Suprapubic skin (tissue), 4 donors: ENCODE results near the gene KIF6.

Experiments used
- EP300 ChIP-seq: sonication (generic); formaldehyde crosslinking; IDR thresholded peaks from one replicate; pipeline ENCODE4 v1.6.1; 2017; ENCODE audit warnings: antibody characterized with exemption
- POLR2A ChIP-seq, 2 donors: fragments of 450-650 bp; IDR thresholded peaks; one replicate each; pipeline ENCODE4 v1.6.1; 2017; ENCODE audit warnings: antibody characterized with exemption in 2 of 2, mild to moderate bottlenecking in 2 of 2, moderate library complexity in 2 of 2
- POLR2AphosphoS5 ChIP-seq, 3 donors: sonication (generic); formaldehyde crosslinking; IDR thresholded peaks; one replicate each; pipeline ENCODE4 v1.6.1; 2017; ENCODE audit warnings: antibody characterized with exemption in 3 of 3
- TF ChIP-seq, protein P1 (sequence below), 2 donors: fragments of 200-600 bp in 1 of 2; fragments of 450-650 bp in 1 of 2; sonication (generic) in 1 of 2; IDR thresholded peaks; one replicate each; pipeline ENCODE4 v1.5.1; 2016 to 2019; ENCODE audit warnings: antibody characterized with exemption in 2 of 2, mild to moderate bottlenecking in 1 of 2, moderate library complexity in 1 of 2

GRCh38 chr6:39464067-39464466 is 261.1 kb downstream of the KIF6 start:
- TF ChIP-seq, protein P1, sequence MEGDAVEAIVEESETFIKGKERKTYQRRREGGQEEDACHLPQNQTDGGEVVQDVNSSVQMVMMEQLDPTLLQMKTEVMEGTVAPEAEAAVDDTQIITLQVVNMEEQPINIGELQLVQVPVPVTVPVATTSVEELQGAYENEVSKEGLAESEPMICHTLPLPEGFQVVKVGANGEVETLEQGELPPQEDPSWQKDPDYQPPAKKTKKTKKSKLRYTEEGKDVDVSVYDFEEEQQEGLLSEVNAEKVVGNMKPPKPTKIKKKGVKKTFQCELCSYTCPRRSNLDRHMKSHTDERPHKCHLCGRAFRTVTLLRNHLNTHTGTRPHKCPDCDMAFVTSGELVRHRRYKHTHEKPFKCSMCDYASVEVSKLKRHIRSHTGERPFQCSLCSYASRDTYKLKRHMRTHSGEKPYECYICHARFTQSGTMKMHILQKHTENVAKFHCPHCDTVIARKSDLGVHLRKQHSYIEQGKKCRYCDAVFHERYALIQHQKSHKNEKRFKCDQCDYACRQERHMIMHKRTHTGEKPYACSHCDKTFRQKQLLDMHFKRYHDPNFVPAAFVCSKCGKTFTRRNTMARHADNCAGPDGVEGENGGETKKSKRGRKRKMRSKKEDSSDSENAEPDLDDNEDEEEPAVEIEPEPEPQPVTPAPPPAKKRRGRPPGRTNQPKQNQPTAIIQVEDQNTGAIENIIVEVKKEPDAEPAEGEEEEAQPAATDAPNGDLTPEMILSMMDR (IDR thresholded peaks at IDR 0.05), result no peak
- no peak for TF ChIP-seq POLR2A (IDR thresholded peaks at IDR 0.05)
- no peak for TF ChIP-seq POLR2AphosphoS5 (IDR thresholded peaks at IDR 0.05)
- TF ChIP-seq EP300, result no peak
